Measurements from ENCODE around the gene PCDH18. TPM values are rescaled to one million over a fixed set of nuclear protein-coding genes. Genes with fewer than 3 reads are reported as not detected.

PCDH18 gene
- total and polyA plus RNA-seq, 12 donors, result 2.3 to 7.4 (median 3.8) TPM

GRCh38 chr4:137559801-137560200 is 27.5 kb upstream of the PCDH18 start:
- intact Hi-C loops (cut with DNase I), result no loop called here
- no peak overlapping the region for H3K4me3 ChIP-seq
- DNase-seq (no peak), ATAC-seq (no peak)
- no peaks in the 10 kb centered on the region for H3K27me3 ChIP-seq
- H3K4me1 ChIP-seq, result no peaks in the 10 kb centered on the region
- H3K9me3 ChIP-seq, result no peaks in the 10 kb centered on the region
- no peak for TF ChIP-seq CTCF (IDR thresholded peaks at IDR 0.05)
- no peaks in the 10 kb centered on the region for H3K36me3 ChIP-seq
- no peak overlapping the region for H3K27ac ChIP-seq
- 92 to 95% methylated on average over 1 of the region's 1 CpG for WGBS, 2 donors

- TF ChIP-seq CTCF (IDR thresholded peaks at IDR 0.05), result no peak
- Histone ChIP-seq H3K4me1 (no peaks in the 10 kb centered on the region), H3K9me3 (no peaks in the 10 kb centered on the region), H3K27ac (no peak overlapping the region), H3K27me3 (no peaks in the 10 kb centered on the region), H3K36me3 (no peaks in the 10 kb centered on the region), H3K4me3 (no peak overlapping the region)
- DNase-seq, result no peak
- 50 to 71% methylated on average over 2 of the region's 2 CpGs for WGBS, 2 donors
- intact Hi-C loops (cut with DNase I), result no loop called here
- no peak for ATAC-seq
Observed at GRCh38 chr4:137558951-137559350, 26.7 kb upstream of the PCDH18 start.

GRCh38 chr4:137545461-137545861 is 13.2 kb upstream of the PCDH18 start:
- WGBS, 2 donors, result 43 to 46% methylated on average over 4 of the region's 4 CpGs
- intact Hi-C loops (cut with DNase I), result no loop called here
- Histone ChIP-seq H3K27me3 (no peaks in the 10 kb centered on the region), H3K4me1 (peaks cover 0 to 16% (median 0%) of the 10 kb centered on the region in 9 donors), H3K4me3 (no peak overlapping the region), H3K27ac (no peak overlapping the region), H3K9me3 (no peaks in the 10 kb centered on the region), H3K36me3 (no peaks in the 10 kb centered on the region)
- TF ChIP-seq CTCF (IDR thresholded peaks at IDR 0.05), result peak in 3 of 9 donors; percentile 10 to 40 (median 10)
- peak in 5 of 8 donors; percentile 44 to 94 (median 69) for ATAC-seq
- no peak for DNase-seq

GRCh38 chr4:137543648-137544047 is 11.4 kb upstream of the PCDH18 start:
- H3K27me3 ChIP-seq, result no peaks in the 10 kb centered on the region
- no peak for TF ChIP-seq CTCF (IDR thresholded peaks at IDR 0.05)
- no peaks in the 10 kb centered on the region for H3K36me3 ChIP-seq
- intact Hi-C loops (cut with DNase I), result no loop called here
- 60 to 65% methylated on average over 3 of the region's 3 CpGs for WGBS, 2 donors
- H3K27ac ChIP-seq, result peak overlapping the region in 1 of 10 donors; percentile 61
- ATAC-seq (no peak), DNase-seq (no peak)
- peaks cover 0 to 16% (median 0%) of the 10 kb centered on the region in 9 donors for H3K4me1 ChIP-seq
- no peaks in the 10 kb centered on the region for H3K9me3 ChIP-seq
- no peak overlapping the region for H3K4me3 ChIP-seq
